ENCODE data around the gene RBMS3. TPM values are rescaled to one million over a fixed set of nuclear protein-coding genes. Genes with fewer than 3 reads are reported as not detected.

Gene RBMS3
- total RNA-seq, 4 donors from 2014 or later, result 116 to 171 (median 152) TPM

DNA sequence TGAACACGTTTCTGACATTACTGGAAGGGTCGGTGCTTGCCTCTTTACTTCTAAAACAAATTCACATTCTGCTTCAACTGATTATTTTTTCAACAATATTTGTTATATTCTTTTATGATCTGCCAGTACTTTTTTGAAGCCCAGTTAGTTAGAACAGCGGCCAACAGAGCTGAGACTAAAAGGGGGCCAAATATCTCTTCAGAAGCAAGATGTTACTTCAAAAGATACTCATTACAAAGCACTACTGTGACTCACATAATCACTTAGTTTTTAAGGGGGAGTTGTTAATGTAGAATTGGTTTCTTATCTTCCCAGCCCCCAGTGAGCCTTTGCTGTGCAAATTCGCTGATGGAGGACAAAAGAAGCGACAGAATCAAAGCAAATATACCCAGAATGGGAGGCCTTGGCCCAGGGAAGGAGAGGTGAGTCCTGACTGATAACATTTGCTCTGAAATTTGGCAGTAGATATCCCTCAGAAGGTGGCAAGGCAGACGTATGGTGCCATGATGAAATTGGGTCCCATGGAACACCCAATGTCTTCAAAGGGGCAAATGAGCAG lies 587.8 kb downstream of the RBMS3 start:
- WGBS, 2 donors, result 86 to 87% methylated on average over 6 of the region's 6 CpGs
- H3K4me1 ChIP-seq, result peaks cover 0 to 11% of the 10 kb centered on the region in 2 donors
- no peaks in the 10 kb centered on the region for H3K9me3 ChIP-seq
- intact Hi-C loops (cut with DNase I), result no loop called here
- DNase-seq, result no peak
- TF ChIP-seq, protein P1, sequence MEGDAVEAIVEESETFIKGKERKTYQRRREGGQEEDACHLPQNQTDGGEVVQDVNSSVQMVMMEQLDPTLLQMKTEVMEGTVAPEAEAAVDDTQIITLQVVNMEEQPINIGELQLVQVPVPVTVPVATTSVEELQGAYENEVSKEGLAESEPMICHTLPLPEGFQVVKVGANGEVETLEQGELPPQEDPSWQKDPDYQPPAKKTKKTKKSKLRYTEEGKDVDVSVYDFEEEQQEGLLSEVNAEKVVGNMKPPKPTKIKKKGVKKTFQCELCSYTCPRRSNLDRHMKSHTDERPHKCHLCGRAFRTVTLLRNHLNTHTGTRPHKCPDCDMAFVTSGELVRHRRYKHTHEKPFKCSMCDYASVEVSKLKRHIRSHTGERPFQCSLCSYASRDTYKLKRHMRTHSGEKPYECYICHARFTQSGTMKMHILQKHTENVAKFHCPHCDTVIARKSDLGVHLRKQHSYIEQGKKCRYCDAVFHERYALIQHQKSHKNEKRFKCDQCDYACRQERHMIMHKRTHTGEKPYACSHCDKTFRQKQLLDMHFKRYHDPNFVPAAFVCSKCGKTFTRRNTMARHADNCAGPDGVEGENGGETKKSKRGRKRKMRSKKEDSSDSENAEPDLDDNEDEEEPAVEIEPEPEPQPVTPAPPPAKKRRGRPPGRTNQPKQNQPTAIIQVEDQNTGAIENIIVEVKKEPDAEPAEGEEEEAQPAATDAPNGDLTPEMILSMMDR (IDR thresholded peaks at IDR 0.05), result no peak
- no peak for TF ChIP-seq POLR2A (IDR thresholded peaks at IDR 0.05)
- H3K27ac ChIP-seq, result no peak overlapping the region
- no peaks in the 10 kb centered on the region for H3K27me3 ChIP-seq
- H3K4me3 ChIP-seq (replicated peaks in 1 of 3), result no peak overlapping the region
- H3K36me3 ChIP-seq, result no peaks in the 10 kb centered on the region

DNA sequence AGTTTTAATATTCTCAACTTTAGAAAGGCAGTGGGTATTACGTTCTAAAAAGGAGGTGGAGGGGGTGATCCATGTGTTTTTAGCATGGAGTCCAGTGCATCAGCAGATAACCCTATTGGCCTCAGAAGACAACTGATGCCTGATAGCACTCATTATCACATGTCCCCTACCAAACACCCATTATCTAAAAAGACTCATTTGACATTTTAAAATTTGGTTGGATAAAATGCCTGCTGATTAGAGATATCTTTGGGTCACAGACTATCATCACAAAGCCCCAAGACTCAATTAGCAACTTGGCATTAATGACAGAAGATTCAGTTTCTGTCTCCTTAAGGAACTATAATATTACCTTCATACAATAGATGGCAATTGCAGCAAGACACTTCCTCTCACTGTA lies 589.3 kb downstream of the RBMS3 start:
- DNase-seq, result no peak
- TF ChIP-seq, protein P1 (IDR thresholded peaks at IDR 0.05), result no peak
- TF ChIP-seq POLR2A (IDR thresholded peaks at IDR 0.05), result no peak
- no peaks in the 10 kb centered on the region for H3K9me3 ChIP-seq
- no peak overlapping the region for H3K4me3 ChIP-seq (replicated peaks in 1 of 3)
- H3K27ac ChIP-seq, result no peak overlapping the region
- peaks cover 0 to 11% of the 10 kb centered on the region in 2 donors for H3K4me1 ChIP-seq
- H3K36me3 ChIP-seq, result no peaks in the 10 kb centered on the region
- intact Hi-C loops (cut with DNase I), result no loop called here
- no peaks in the 10 kb centered on the region for H3K27me3 ChIP-seq
- 98% methylated on average over 1 of the region's 1 CpG for WGBS, 2 donors

GRCh38 chr3:29871087-29871486 lies 590.2 kb downstream of the RBMS3 start:
- intact Hi-C loops (cut with DNase I), result no loop called here
- TF ChIP-seq POLR2A (IDR thresholded peaks at IDR 0.05), result no peak
- TF ChIP-seq, protein P1 (IDR thresholded peaks at IDR 0.05), result no peak
- 60 to 71% methylated on average over 1 of the region's 1 CpG for WGBS, 2 donors
- H3K4me3 ChIP-seq (replicated peaks in 1 of 3), result no peak overlapping the region
- no peak overlapping the region for H3K27ac ChIP-seq
- H3K27me3 ChIP-seq, result no peaks in the 10 kb centered on the region
- H3K9me3 ChIP-seq, result no peaks in the 10 kb centered on the region
- no peaks in the 10 kb centered on the region for H3K36me3 ChIP-seq
- no peak for DNase-seq
- peaks cover 0 to 9% of the 10 kb centered on the region in 2 donors for H3K4me1 ChIP-seq

GRCh38 chr3:29880809-29881208 lies 599.9 kb downstream of the RBMS3 start:
- no peak for DNase-seq
- H3K4me1 ChIP-seq, result no peaks in the 10 kb centered on the region
- H3K9me3 ChIP-seq, result no peaks in the 10 kb centered on the region
- WGBS, 2 donors, result 75 to 77% methylated on average over 3 of the region's 3 CpGs
- H3K36me3 ChIP-seq, result no peaks in the 10 kb centered on the region
- TF ChIP-seq, protein P1 (IDR thresholded peaks at IDR 0.05), result no peak
- no peak for TF ChIP-seq POLR2A (IDR thresholded peaks at IDR 0.05)
- no peaks in the 10 kb centered on the region for H3K27me3 ChIP-seq
- intact Hi-C loops (cut with DNase I), result no loop called here
- H3K4me3 ChIP-seq (replicated peaks in 1 of 3), result no peak overlapping the region
- H3K27ac ChIP-seq, result no peak overlapping the region

DNA sequence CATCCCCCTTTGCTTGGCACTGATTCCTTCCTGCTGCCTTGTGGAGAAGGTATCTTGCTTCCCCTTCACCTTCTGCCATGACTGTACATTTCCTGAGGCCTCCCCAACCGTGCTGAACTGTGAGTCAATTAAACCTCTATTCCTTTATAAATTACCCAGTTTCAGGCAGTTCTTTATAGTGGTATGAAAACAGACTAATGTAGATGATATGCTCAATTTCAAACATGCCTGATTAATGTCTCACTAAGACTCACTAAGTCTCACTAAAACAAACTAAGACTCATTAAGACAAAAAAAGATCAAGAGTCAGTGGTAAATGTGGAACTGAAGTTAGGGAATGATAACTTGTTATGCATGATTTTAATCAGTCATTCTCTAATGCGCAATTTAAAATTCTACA lies 606.6 kb downstream of the RBMS3 start:
- no peaks in the 10 kb centered on the region for H3K4me1 ChIP-seq
- H3K27me3 ChIP-seq, result no peaks in the 10 kb centered on the region
- no peak for TF ChIP-seq POLR2A (IDR thresholded peaks at IDR 0.05)
- TF ChIP-seq, protein P1 (IDR thresholded peaks at IDR 0.05), result no peak
- no peak for DNase-seq
- no peak overlapping the region for H3K4me3 ChIP-seq (replicated peaks in 1 of 3)
- WGBS, 2 donors, result 60 to 62% methylated on average over 2 of the region's 2 CpGs
- H3K9me3 ChIP-seq, result no peaks in the 10 kb centered on the region
- intact Hi-C loops (cut with DNase I), result no loop called here
- H3K36me3 ChIP-seq, result no peaks in the 10 kb centered on the region
- no peak overlapping the region for H3K27ac ChIP-seq

Data from thyroid gland (tissue), 4 donors.